DOHH2 (cell line): Measurements from ENCODE around the gene RNU1-4.
"Not testable (repeated sequence)": the region's sequence is repeated elsewhere in the genome, so short reads cannot be mapped to it uniquely, and the experiment has no call there.

ENCODE experiments used
- H3F3A ChIP-seq: fragments of 200-600 bp; sonication (generic), shearing (Covaris generic); 2 replicates; pipeline ENCODE4 v1.6.0; 2016; ENCODE audit warnings: antibody characterized with exemption, mild to moderate bottlenecking; ENCODE audit not compliant: control insufficient read depth, insufficient read depth
- H3K27ac ChIP-seq: fragments of 200-600 bp; sonication (generic); 2 replicates; pipeline ENCODE4 v1.5.1; 2014; ENCODE audit warnings: low read depth, mild to moderate bottlenecking, low read length, moderate library complexity
- H3K27me3 ChIP-seq: fragments of 200-600 bp; sonication (generic); 2 replicates; pipeline ENCODE4 v1.6.1; 2014; ENCODE audit warnings: mild to moderate bottlenecking, low read length, mixed read lengths; ENCODE audit not compliant: control insufficient read depth
- H3K36me3 ChIP-seq: fragments of 200-600 bp; sonication (generic); 2 replicates; pipeline ENCODE4 v1.6.1; 2014; ENCODE audit warnings: mild to moderate bottlenecking, low read length, moderate library complexity, mixed read lengths; ENCODE audit not compliant: control insufficient read depth
- H3K4me1 ChIP-seq: fragments of 200-600 bp; sonication (generic); 2 replicates; pipeline ENCODE4 v1.6.1; 2014; ENCODE audit warnings: mild to moderate bottlenecking, low read length, mixed read lengths; ENCODE audit not compliant: control insufficient read depth
- H3K4me2 ChIP-seq: fragments of 200-600 bp; sonication (generic); 2 replicates; pipeline ENCODE4 v1.6.0; 2014; ENCODE audit warnings: mild to moderate bottlenecking, low read length, moderate library complexity
- H3K4me3 ChIP-seq: fragments of 200-600 bp; sonication (generic); 2 replicates; pipeline ENCODE4 v1.5.1; 2014; ENCODE audit warnings: mild to moderate bottlenecking, low read length, mixed read lengths
- H3K79me2 ChIP-seq: fragments of 200-600 bp; sonication (generic); 2 replicates; pipeline ENCODE4 v1.6.1; 2014; ENCODE audit warnings: mild to moderate bottlenecking, low read length, mixed read lengths; ENCODE audit not compliant: control insufficient read depth
- H3K9me2 ChIP-seq: fragments of 200-600 bp; sonication (generic); replicated peaks from 2 replicates; pipeline ENCODE4 v1.6.1; 2014; ENCODE audit warnings: mild to moderate bottlenecking, low read length, mixed read lengths; ENCODE audit not compliant: control insufficient read depth
- H3K9me3 ChIP-seq: fragments of 200-600 bp; sonication (generic); 2 replicates; pipeline ENCODE4 v1.6.1; 2014; ENCODE audit warnings: antibody characterized with exemption, low read length, mixed read lengths; ENCODE audit not compliant: control insufficient read depth, insufficient read depth
- H4K20me1 ChIP-seq: fragments of 200-600 bp; sonication (generic); 2 replicates; pipeline ENCODE4 v1.6.0; 2014; ENCODE audit warnings: low read depth, mild to moderate bottlenecking, antibody characterized with exemption, low read length, moderate library complexity; ENCODE audit not compliant: control insufficient read depth, insufficient read depth

RNU1-4 gene

DNA sequence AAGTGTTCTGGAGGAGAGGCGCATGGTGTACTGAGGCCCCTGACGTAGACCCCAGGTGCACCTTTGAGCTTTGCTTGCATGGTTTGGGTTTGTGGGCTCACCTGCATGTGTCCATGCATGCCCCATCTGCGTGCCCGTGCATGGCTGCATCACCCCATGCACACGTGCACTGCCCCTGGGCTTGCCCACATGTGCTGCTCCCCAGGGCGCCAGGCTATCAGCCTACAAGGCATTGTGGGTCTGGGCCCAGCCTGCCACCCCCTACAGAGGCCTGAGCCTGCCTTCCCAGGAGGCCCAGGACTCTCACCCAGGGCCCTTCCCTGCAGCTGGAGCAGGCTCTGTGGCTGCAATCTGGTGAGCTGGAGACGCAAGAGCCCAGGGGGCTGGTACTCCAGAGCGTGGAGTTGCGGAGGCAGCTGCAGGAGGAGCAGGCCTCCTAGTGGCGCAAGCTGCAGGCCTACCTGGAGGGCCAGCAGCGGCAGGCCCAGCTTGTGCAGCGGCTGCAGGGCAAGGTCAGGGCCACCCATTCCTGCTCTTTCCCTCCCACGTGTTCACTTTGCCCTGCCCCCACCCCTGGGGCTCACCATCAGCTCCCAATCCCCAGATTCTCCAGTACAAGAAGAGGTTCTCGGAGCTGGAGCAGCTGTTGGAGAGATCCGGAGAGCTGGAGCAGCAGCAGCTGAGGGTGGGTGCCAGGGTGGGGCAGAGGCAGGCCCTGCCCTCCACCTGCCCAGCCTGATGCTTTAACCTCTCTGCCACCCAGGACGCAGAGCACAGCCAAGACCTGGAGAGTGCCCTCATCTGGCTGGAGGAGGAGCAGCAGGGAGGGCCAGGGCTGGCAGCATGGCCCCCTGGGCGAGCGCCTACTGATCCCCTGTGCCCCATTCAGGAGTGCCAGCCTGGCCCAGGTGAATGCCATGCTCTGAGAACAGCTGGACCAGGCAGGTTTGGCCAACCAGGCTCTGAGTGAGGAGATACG lies 9.9 kb downstream of the RNU1-4 start:
- not testable (repeated sequence) for H4K20me1 ChIP-seq, H3K27ac ChIP-seq, H3K79me2 ChIP-seq, H3K4me2 ChIP-seq, H3K27me3 ChIP-seq, H3K4me3 ChIP-seq, H3K4me1 ChIP-seq, H3K9me3 ChIP-seq, H3K9me2 ChIP-seq, H3K36me3 ChIP-seq, H3F3A ChIP-seq

- H3K4me1 ChIP-seq, H3K4me3 ChIP-seq, H3K79me2 ChIP-seq, H3F3A ChIP-seq, H3K27ac ChIP-seq, H3K4me2 ChIP-seq, H3K36me3 ChIP-seq, H3K9me2 ChIP-seq, H3K27me3 ChIP-seq, H3K9me3 ChIP-seq, H4K20me1 ChIP-seq: not testable (repeated sequence)
Measured at GRCh38 chr1:16752770-16753169, 12.5 kb downstream of the RNU1-4 start.

DNA sequence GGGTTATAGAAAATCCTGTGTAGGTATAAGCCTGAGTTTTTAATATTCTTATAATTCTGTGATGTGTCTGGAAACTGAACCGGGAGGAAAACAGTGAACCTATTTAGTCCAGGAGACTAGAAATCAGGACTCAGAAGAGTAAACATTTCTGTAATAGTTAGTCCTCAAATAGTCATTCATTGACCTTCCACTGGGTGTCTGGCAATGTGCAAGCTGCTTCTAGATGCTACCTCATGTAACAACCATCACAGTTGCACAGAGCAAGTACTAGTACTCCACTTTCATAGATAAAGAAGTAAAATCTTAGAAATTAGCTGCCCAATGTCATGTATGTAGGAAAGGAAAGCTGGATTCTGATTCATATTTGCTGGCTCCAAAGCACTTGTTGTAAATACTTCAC lies 15.1 kb downstream of the RNU1-4 start:
- not testable (repeated sequence) for H3K27ac ChIP-seq, H4K20me1 ChIP-seq, H3F3A ChIP-seq, H3K36me3 ChIP-seq, H3K9me2 ChIP-seq, H3K4me2 ChIP-seq, H3K4me1 ChIP-seq, H3K9me3 ChIP-seq, H3K27me3 ChIP-seq, H3K79me2 ChIP-seq, H3K4me3 ChIP-seq

DNA sequence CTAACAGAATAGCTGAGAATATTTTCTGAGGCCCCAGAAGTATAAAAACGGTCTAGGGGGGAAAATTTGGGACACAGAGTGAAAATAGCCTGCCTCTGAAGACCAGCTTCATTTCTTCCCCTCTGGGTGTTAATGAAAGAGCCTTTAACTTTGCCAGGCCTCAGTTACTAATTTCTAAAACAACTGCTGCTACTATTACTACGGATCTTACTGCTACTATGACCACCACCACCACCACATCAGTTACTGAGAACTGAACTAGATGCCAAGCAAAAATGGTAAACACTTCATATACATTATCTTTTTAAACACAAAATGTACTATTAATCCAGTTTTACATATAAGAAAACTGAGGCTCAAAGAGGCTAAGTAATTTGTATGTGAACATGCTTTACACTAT lies 15.6 kb downstream of the RNU1-4 start:
- H3K36me3 ChIP-seq, H3K9me2 ChIP-seq, H3K9me3 ChIP-seq, H3K27ac ChIP-seq, H4K20me1 ChIP-seq, H3F3A ChIP-seq, H3K4me3 ChIP-seq, H3K27me3 ChIP-seq, H3K4me1 ChIP-seq, H3K4me2 ChIP-seq, H3K79me2 ChIP-seq: not testable (repeated sequence)

- H3F3A ChIP-seq, H3K27ac ChIP-seq, H3K9me3 ChIP-seq, H3K9me2 ChIP-seq, H3K4me1 ChIP-seq, H3K27me3 ChIP-seq, H3K4me2 ChIP-seq, H3K4me3 ChIP-seq, H3K36me3 ChIP-seq, H3K79me2 ChIP-seq, H4K20me1 ChIP-seq: not testable (repeated sequence)
Measured at GRCh38 chr1:16757574-16757973, 17.3 kb downstream of the RNU1-4 start.

DNA sequence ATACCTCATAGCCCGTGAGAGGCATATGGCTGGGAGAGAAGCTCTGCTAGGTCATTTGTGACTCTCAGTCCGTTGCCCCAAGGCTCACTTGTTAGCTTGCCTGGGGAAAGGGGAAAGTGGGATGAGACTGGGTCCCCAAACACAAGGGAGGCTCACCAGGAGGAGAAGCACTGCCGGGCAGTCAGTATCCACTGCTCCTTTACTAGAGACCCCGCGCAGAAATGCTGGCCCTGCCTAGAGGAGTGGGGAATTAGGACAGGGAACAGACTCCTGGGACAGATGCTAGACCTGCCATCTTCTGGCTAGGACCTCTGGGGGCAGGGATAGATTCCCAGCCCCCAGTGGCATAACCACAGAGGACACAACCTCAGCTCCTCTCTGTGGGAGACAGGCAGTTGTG lies 17.7 kb downstream of the RNU1-4 start:
- not testable (repeated sequence) for H3K79me2 ChIP-seq, H3K9me3 ChIP-seq, H3K9me2 ChIP-seq, H3K4me1 ChIP-seq, H3K27me3 ChIP-seq, H3K36me3 ChIP-seq, H3K4me3 ChIP-seq, H3K27ac ChIP-seq, H4K20me1 ChIP-seq, H3F3A ChIP-seq, H3K4me2 ChIP-seq

- not testable (repeated sequence) for H3K9me3 ChIP-seq, H3K36me3 ChIP-seq, H3K27ac ChIP-seq, H3F3A ChIP-seq, H3K79me2 ChIP-seq, H3K4me2 ChIP-seq, H3K27me3 ChIP-seq, H3K4me3 ChIP-seq, H3K4me1 ChIP-seq, H3K9me2 ChIP-seq, H4K20me1 ChIP-seq
Measured at GRCh38 chr1:16759041-16759493, 18.8 kb downstream of the RNU1-4 start.

DNA sequence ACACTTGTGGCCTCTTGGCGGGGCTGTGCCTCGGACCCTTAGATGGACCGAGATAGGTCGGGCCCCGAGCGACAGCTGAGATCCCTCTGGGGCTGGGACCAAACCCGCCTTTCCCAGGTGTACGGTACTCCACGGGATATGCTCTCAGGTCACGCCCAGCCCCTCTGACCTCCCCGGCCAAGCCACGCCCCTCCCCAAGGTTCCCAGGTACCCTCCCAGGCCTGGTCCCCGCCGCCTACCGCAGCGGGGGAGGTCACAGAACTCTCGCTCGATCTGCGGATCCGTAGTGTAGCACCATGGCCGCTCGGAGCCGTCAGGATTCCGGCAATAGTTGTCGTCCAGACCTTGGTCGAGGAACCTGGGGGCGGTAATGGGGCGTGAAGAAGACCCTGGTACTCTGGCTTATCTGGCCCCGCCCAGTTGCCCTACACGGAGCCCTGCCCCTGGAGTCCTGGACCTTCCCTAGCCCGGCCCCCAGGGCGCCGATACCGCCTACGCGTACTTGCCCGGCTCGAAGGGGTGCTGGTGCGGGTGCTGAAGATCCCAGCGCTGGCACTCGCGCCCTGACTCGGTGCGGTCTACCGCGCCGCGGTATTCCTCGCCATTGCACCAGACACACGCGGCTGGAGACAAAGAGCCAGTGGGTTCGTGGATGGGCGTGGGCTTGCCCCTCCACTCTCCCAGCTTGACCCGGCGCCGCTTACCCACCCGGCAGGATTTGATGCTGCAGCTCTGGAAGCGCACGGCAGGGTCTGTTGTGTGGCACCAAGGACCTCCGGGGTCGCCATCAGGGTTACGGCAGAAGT lies 19.5 kb downstream of the RNU1-4 start:
- H3K4me2 ChIP-seq, H3K27ac ChIP-seq, H3K79me2 ChIP-seq, H4K20me1 ChIP-seq, H3K9me3 ChIP-seq, H3K36me3 ChIP-seq, H3K4me1 ChIP-seq, H3K27me3 ChIP-seq, H3K4me3 ChIP-seq, H3K9me2 ChIP-seq, H3F3A ChIP-seq: not testable (repeated sequence)
